ENCODE data around the gene TMEM175. TPM values are rescaled to one million over a fixed set of nuclear protein-coding genes. Genes with fewer than 3 reads are reported as not detected.

The TMEM175 gene
- total and polyA plus RNA-seq, 2 of the 4 experiments (the other 2 are of a cell fraction): 7.7 to 41.9 TPM

DNA sequence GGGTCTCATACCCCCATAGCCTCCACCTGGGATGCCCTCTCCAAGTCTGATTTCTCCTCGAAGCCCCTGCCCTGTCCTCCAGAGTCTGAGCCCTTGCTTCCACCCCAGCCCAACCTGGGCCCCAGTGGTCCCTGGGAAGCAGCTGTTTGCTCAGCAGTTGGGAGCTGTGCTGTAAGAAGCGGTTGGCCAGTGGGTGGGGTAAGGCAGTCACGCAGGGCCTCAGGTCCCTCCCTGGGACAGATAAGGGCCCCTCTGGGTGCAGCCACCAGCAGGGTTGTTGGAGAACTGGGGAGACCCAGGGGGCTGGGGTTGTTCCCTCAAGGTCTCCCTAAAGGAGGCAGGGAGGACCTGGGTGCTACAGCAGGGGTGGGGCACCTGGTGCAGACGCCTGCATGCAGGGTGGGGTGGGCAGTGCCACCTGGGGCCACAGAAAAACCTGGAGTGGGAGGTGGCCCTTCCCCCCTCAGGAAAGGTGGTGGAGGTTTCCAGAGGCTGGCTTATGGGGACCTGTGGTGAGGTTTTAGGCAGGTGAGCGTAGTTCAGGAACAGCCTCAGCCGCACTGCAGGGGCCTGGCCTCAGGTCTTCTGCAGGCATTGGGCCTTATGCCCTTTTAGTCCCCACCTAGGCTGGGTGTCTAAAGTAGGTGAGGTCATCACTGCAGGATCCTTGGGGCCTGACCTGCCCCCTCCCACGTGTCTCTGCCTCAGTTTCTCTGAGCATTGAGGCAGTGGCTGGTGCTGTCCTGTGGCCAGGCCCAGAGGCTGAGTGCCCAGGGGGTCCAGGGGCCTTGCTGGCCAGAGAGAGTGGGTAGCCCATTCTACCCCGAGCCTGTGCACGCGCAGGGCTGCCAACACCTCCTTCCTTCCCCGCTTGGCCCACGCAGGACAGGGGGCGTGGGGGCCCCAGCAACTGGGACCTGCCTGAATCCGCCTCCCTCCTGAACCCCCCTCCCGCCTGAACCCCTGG is 64.1 kb downstream of the TMEM175 start:
- Histone ChIP-seq H3K9me1 (ENCODE audit: insufficient read depth, low read length) (no peaks in the 10 kb centered on the region), H3K4ac (ENCODE audit: low read depth, low read length) (no peak overlapping the region), H2BK15ac (ENCODE audit: low read depth, low read length) (no peak overlapping the region), H3K23ac (ENCODE audit: low read depth, low read length) (no peak overlapping the region), H3K79me1 (ENCODE audit: low read depth in 1 of 2, low read length in 2 of 2) (0 out of 4 replicates have a peak, but pooled peaks cover 0 to 4% of the 10 kb centered on the region in 2 experiments), H3K9ac (ENCODE audit: low read depth, low read length) (no peak overlapping the region), H4K5ac (ENCODE audit: low read depth, low read length) (no peak overlapping the region), H3K56ac (ENCODE audit: extremely low read depth, insufficient read depth, low read length) (no peak overlapping the region), H3K4me2 (ENCODE audit: low read depth, low read length) (no peak overlapping the region), H3K9me3 (ENCODE audit: control insufficient read depth, insufficient read depth, low read length) (no peaks in the 10 kb centered on the region; the same call in 1 of the 2 replicates), H2BK5ac (ENCODE audit: low read depth, low read length, poor library complexity, severe bottlenecking) (no peak overlapping the region), H4K91ac (ENCODE audit: insufficient read depth, low read depth, low read length) (no peak overlapping the region), H3K4me1 (ENCODE audit: control insufficient read depth, insufficient read depth, low read length) (peaks cover 3% of the 10 kb centered on the region; the same call in 1 of the 2 replicates), H3K14ac (replicated peaks; ENCODE audit: low read depth, low read length) (no peak overlapping the region), H2BK20ac (ENCODE audit: low read depth, low read length) (no peak overlapping the region), H3K36me3 (ENCODE audit: control insufficient read depth, insufficient read depth, low read length) (peaks cover under 1% of the 10 kb centered on the region; the same call in 1 of the 2 replicates), H2AK5ac (ENCODE audit: low read depth, low read length) (no peak overlapping the region), H3K18ac (ENCODE audit: low read depth, low read length) (no peak overlapping the region), H3K27me3 (ENCODE audit: control insufficient read depth, insufficient read depth, low read length) (peaks cover 40% of the 10 kb centered on the region), H2AFZ (replicated peaks; ENCODE audit: low read length, poor library complexity) (no peak overlapping the region), H2AK9ac (replicated peaks; ENCODE audit: low read depth, low read length, poor library complexity) (peak overlapping the region; percentile 37), H2BK120ac (ENCODE audit: low read depth, low read length) (no peak overlapping the region), H3K4me3 (ENCODE audit: insufficient read depth, low read depth, low read length) (no peak overlapping the region), H4K8ac (ENCODE audit: low read depth in 2 of 2, low read length in 2 of 2) (no peak overlapping the region), H3K27ac (ENCODE audit: insufficient read depth, low read length) (no peak overlapping the region), H4K20me1 (ENCODE audit: insufficient read depth, low read length) (peaks cover 11% of the 10 kb centered on the region)
- 70% methylated on average over 3 of the region's 15 CpGs; no CpG with 5 or more reads in 1 of the 2 experiments for WGBS, 2 experiments (ENCODE audit: extremely low coverage in 2 of 2, insufficient read length in 1 of 2)
- intact Hi-C loops (cut with micrococcal nuclease): no loop called here
- in situ Hi-C loops (cut with MboI; ENCODE audit: low sequenced_read_pairs): no loop called here
- no TSS peak for BruUV-seq (replicated peaks)
- ChIA-PET POLR2A (ENCODE audit: unreplicated experiment) (no interaction called here), CTCF (no interaction called here)
- dilution Hi-C loops (cut with HindIII; ENCODE audit: low sequenced_read_pairs, unreplicated experiment): no loop called here
- ATAC-seq (ENCODE audit: low read depth) (no peak), DNase-seq (no peak)
- no peak for TF ChIP-seq MAZ (IDR thresholded peaks at IDR 0.05; ENCODE audit: borderline replicate concordance, low read depth, low read length)
- TF ChIP-seq POLR2A (IDR thresholded peaks at IDR 0.05; ENCODE audit: low read depth, low read length): no peak
- TF ChIP-seq, protein P1, sequence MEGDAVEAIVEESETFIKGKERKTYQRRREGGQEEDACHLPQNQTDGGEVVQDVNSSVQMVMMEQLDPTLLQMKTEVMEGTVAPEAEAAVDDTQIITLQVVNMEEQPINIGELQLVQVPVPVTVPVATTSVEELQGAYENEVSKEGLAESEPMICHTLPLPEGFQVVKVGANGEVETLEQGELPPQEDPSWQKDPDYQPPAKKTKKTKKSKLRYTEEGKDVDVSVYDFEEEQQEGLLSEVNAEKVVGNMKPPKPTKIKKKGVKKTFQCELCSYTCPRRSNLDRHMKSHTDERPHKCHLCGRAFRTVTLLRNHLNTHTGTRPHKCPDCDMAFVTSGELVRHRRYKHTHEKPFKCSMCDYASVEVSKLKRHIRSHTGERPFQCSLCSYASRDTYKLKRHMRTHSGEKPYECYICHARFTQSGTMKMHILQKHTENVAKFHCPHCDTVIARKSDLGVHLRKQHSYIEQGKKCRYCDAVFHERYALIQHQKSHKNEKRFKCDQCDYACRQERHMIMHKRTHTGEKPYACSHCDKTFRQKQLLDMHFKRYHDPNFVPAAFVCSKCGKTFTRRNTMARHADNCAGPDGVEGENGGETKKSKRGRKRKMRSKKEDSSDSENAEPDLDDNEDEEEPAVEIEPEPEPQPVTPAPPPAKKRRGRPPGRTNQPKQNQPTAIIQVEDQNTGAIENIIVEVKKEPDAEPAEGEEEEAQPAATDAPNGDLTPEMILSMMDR (conservative IDR thresholded peaks at IDR 0.05; ENCODE audit: low read depth, low read length): no peak
- no peak for TF ChIP-seq BHLHE40 (IDR thresholded peaks at IDR 0.05; ENCODE audit: low read depth, low read length)
- no peak for TF ChIP-seq SMC3 (IDR thresholded peaks at IDR 0.05; ENCODE audit: low read depth, low read length)
- no peak for TF ChIP-seq RAD21 (IDR thresholded peaks at IDR 0.05; ENCODE audit: low read length)
- no peak for TF ChIP-seq MAFK (IDR thresholded peaks at IDR 0.05; ENCODE audit: low read depth, low read length)
- TF ChIP-seq, protein P2, sequence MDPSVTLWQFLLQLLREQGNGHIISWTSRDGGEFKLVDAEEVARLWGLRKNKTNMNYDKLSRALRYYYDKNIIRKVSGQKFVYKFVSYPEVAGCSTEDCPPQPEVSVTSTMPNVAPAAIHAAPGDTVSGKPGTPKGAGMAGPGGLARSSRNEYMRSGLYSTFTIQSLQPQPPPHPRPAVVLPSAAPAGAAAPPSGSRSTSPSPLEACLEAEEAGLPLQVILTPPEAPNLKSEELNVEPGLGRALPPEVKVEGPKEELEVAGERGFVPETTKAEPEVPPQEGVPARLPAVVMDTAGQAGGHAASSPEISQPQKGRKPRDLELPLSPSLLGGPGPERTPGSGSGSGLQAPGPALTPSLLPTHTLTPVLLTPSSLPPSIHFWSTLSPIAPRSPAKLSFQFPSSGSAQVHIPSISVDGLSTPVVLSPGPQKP (IDR thresholded peaks at IDR 0.05; ENCODE audit: borderline replicate concordance, low read depth, low read length): no peak
- TF ChIP-seq, protein P3, sequence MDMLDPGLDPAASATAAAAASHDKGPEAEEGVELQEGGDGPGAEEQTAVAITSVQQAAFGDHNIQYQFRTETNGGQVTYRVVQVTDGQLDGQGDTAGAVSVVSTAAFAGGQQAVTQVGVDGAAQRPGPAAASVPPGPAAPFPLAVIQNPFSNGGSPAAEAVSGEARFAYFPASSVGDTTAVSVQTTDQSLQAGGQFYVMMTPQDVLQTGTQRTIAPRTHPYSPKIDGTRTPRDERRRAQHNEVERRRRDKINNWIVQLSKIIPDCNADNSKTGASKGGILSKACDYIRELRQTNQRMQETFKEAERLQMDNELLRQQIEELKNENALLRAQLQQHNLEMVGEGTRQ (IDR thresholded peaks at IDR 0.05; ENCODE audit: low read depth, low read length): no peak
- TF ChIP-seq NFE2L2 (IDR thresholded peaks at IDR 0.05; ENCODE audit: low read depth, low read length): no peak
- no peak for TF ChIP-seq RCOR1 (IDR thresholded peaks at IDR 0.05; ENCODE audit: insufficient replicate concordance, low read length)
- TF ChIP-seq MXI1 (IDR thresholded peaks at IDR 0.05; ENCODE audit: borderline replicate concordance, low read depth, low read length): no peak
- no peak for TF ChIP-seq CHD1 (IDR thresholded peaks at IDR 0.05; ENCODE audit: low read depth, low read length)
- no peak for TF ChIP-seq CEBPB (IDR thresholded peaks at IDR 0.05; ENCODE audit: low read depth, low read length)
